Measurements from ENCODE around the gene CDC42BPA. TPM values are rescaled to one million over a fixed set of nuclear protein-coding genes. Genes with fewer than 3 reads are reported as not detected.
"Not testable (repeated sequence)": the region's sequence is repeated elsewhere in the genome, so short reads cannot be mapped to it uniquely, and the experiment has no call there.

Gene CDC42BPA
- total RNA-seq, 2 donors from 2014 or later: 47.8 to 56.4 TPM

- no peak for DNase-seq (ENCODE audit: low spot score)
- intact Hi-C loops (cut with DNase I): no loop called here
These were observed 24.0 kb upstream of the CDC42BPA start for GRCh38 chr1:227342075-227342829.

DNA sequence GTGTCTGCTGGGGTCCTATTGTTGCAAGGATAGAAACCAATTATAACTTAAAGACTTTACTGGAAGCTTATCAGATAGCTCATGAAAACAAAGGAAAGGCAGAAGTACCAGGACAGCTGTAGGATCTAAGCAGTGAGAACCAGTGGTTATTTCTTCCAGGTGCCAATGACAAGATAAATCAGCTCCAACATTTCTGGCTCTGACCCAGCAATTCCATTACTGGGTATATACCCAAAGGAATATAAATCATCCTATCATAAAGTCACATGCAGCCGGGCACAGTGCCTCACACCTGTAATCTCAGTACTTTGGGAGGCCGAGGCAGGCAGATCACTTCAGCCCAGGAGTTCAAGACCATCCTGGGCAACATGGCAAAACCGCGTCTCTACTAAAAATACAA lies 17.8 kb upstream of the CDC42BPA start:
- DNase-seq (ENCODE audit: low spot score); intact Hi-C loops (cut with DNase I): not testable (repeated sequence)

- intact Hi-C loops (cut with DNase I): no loop called here
- DNase-seq (ENCODE audit: low spot score): no peak
These were observed 17.1 kb upstream of the CDC42BPA start for GRCh38 chr1:227335242-227336020.

GRCh38 chr1:227333423-227333822 lies 15.1 kb upstream of the CDC42BPA start:
- no peak for DNase-seq (ENCODE audit: low spot score)
- intact Hi-C loops (cut with DNase I): no loop called here

- no peak for DNase-seq (ENCODE audit: low spot score)
- intact Hi-C loops (cut with DNase I): no loop called here
These were observed 12.2 kb upstream of the CDC42BPA start for GRCh38 chr1:227330279-227331076.

DNA sequence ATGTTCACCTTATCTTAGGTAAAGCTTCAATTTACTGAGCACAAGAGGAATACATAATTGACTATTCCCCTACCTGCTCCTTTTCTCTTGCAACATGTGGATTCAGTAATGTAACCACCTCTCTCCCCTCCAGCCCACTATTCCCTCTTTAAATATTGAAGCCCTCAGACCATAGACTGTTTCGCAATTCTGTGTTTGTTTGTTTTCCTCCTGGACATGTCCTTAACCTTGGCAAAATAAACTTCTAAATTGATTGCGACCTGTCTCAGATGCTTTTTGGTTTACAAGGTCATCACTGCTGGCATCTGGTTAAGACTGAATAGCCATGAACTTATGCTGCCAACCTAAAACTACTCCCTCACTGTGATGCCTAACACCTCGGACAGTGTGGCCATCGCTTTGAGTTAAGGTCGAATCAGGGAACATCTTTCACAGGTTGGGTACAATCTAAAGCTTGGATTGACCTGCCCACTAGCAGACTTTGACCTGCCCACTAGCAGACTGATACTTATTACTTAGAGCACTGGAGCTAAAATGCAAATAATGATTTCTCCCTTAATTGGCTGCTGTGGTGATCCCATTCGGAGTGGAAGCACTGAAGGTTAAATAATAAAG lies 10.2 kb upstream of the CDC42BPA start:
- DNase-seq (ENCODE audit: low spot score): no peak
- intact Hi-C loops (cut with DNase I): no loop called here

GRCh38 chr1:227325156-227325555 lies 6.9 kb upstream of the CDC42BPA start:
- intact Hi-C loops (cut with DNase I): no loop called here
- no peak for DNase-seq (ENCODE audit: low spot score)

DNA sequence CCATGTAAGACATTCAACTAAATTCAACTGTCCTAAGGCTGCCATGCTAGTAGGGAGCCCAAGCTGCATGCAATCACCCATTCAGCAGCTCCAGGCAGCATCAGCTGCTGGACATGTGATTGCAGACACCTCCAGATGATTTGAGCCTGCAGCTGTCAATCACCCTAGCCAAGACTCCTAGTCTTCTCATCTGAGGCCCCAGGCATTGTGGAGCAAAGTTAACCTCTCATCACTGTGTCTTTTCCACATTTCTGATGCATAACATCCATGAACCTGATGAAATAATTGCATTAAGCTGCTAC lies 5.6 kb upstream of the CDC42BPA start:
- no peak for DNase-seq (ENCODE audit: low spot score)
- intact Hi-C loops (cut with DNase I): no loop called here

DNA sequence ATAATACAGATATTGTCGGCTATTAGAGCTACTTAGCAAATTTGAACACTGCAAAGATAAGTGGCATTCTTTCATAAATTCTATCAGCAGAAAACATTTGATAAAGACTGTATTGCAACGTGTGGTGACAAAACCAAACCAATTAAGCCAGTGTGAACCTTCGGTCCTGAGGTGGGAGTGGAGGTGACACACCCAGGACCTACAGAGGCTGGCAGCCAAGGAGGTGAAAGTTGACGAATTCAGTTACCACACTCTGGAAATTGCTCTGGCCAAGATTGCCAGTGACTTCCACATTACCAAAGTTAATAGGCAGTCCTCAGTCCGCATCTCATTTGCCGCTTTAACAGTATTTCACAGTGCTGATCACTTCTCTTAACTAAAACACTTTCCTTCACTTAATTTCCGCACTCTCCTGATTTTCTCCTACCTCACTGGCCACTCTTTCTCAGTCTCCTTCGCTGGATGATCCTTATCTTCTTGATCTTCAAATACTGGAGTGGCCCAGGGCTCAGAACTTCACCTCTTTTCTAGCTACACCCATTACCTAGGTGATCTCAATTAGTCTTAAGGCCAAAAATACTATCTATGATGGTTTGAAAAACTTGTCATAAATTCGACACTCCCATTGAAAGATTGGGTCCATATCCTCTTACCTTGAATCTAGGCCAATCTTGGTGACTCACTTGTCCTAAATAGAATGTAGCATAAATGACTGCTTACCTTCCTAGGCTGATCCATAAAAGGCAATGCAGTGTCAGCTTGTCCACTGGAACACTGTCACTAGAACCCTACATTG lies 5.1 kb upstream of the CDC42BPA start:
- no peak for DNase-seq (ENCODE audit: low spot score)
- intact Hi-C loops (cut with DNase I): no loop called here

GRCh38 chr1:227322376-227322775 lies 4.1 kb upstream of the CDC42BPA start:
- intact Hi-C loops (cut with DNase I): no loop called here
- no peak for DNase-seq (ENCODE audit: low spot score)

DNA sequence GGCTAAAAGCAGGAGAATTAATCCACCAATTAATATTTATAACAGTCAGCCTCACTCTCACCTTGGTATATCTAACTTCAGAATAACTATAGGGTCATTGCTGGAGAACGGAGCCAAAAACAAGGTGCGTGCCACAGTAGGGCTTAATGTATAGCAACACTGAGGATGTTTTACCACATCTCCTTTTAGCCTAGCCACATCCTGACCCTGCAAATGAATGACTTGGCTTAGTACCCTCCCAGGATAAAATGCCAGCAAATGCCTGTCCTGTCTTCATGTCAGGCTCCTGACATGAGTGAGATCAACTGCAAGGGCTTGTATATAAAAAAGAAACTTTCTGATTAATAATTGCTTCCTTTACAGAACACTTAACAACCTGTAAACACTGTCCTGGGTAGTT lies 2.7 kb upstream of the CDC42BPA start:
- no peak for DNase-seq (ENCODE audit: low spot score)

DNA sequence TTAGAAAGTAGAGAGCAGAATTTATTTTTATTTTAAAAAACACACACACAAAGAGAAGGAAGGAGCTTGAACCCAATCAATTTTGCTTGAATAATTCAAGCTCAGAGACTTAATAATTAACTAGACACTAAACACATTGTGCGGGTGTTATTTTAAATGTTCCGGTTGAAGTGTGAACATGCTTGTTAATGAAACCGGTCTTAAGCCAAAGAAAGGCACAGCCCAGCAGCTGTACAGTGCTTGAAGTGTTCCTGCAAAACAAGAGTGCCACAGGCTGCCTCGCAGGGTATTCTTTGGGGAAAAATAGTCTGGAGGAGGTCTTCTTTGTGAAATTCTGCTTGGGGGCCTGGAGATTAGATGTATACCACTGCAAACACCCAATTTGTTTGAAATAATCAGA lies 2.2 kb upstream of the CDC42BPA start:
- intact Hi-C loops (cut with DNase I): no loop called here
- no peak for DNase-seq (ENCODE audit: low spot score)

More for the DNA sequence above, 2.7 kb upstream of the CDC42BPA start:
- intact Hi-C loops (cut with DNase I): no loop called here

GRCh38 chr1:227318853-227319607 lies 738 bp upstream of the CDC42BPA start:
- DNase-seq (ENCODE audit: low spot score): no peak
- intact Hi-C loops (cut with DNase I): loop anchor here in 1 of 2 donors (10.0 kb wide), 1 partner anchor 84 kb away; no protein-coding TSS in a partner anchor

GRCh38 chr1:227317523-227318015 lies 723 bp downstream of the CDC42BPA start:
- intact Hi-C loops (cut with DNase I): loop anchor here in 1 of 2 donors (10.0 kb wide), 1 partner anchor 83 kb away; no protein-coding TSS in a partner anchor
- DNase-seq (ENCODE audit: low spot score): peak; percentile 82

GRCh38 chr1:227317011-227317451 lies 1.3 kb downstream of the CDC42BPA start:
- DNase-seq (ENCODE audit: low spot score): no peak
- intact Hi-C loops (cut with DNase I): loop anchor here in 1 of 2 donors (10.0 kb wide), 1 partner anchor 82 kb away; no protein-coding TSS in a partner anchor

DNA sequence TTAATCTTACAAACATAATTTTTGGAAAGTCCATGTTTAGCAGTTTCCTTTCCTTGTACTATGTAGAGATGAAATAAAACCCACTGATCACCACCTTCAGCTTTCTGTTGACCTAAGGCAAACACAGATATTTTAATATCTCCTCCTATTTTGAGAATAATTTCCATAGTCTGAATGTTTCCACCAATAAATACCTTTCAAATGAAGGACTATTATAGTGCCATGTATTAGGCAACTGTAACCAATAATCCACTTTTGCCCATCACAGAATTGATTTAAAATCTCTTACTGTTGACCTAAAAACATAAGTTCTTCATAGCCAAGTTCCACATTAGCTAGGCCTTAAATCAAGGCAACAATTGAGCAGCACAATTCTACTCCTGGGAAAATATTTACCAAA lies 1.8 kb downstream of the CDC42BPA start:
- no peak for DNase-seq (ENCODE audit: low spot score)
- intact Hi-C loops (cut with DNase I): loop anchor here in 1 of 2 donors (10.0 kb wide), 1 partner anchor 82 kb away; no protein-coding TSS in a partner anchor

GRCh38 chr1:227315629-227316346 lies 2.5 kb downstream of the CDC42BPA start:
- intact Hi-C loops (cut with DNase I): loop anchor here in 1 of 2 donors (10.0 kb wide), 1 partner anchor 81 kb away; no protein-coding TSS in a partner anchor
- no peak for DNase-seq (ENCODE audit: low spot score)
